Duodenal mucosa (tissue), 2 donors: ENCODE data around the gene XPO6.

Experiments used
- H3K27ac ChIP-seq: one replicate; pipeline ENCODE4 v1.7.0; 2013; ENCODE audit warnings: low read depth, low read length
- H3K27me3 ChIP-seq, 2 donors: one replicate each; pipeline ENCODE4 v1.7.0; 2013; ENCODE audit warnings: low read length in 2 of 2, control low read depth in 1 of 2; ENCODE audit not compliant: insufficient read depth in 2 of 2, control insufficient read depth in 1 of 2
- H3K36me3 ChIP-seq, 2 donors: one replicate each; pipeline ENCODE4 v1.7.0; 2013; ENCODE audit warnings: low read length in 2 of 2, control low read depth in 1 of 2; ENCODE audit not compliant: insufficient read depth in 2 of 2, control insufficient read depth in 1 of 2
- H3K4me1 ChIP-seq, 2 donors: one replicate each; pipeline ENCODE4 v1.7.0; 2013; ENCODE audit warnings: low read length in 2 of 2, control low read depth in 1 of 2; ENCODE audit not compliant: insufficient read depth in 2 of 2, control insufficient read depth in 1 of 2
- H3K4me3 ChIP-seq, 2 donors: one replicate each; pipeline ENCODE4 v1.7.0; 2013; ENCODE audit warnings: low read length in 2 of 2, low read depth in 1 of 2
- H3K9ac ChIP-seq, 2 donors: one replicate each; pipeline ENCODE4 v1.7.0; 2013; ENCODE audit warnings: low read length in 2 of 2, low read depth in 1 of 2
- H3K9me3 ChIP-seq, 2 donors: one replicate each; pipeline ENCODE4 v1.7.0; 2013; ENCODE audit warnings: low read length in 2 of 2, control low read depth in 1 of 2; ENCODE audit not compliant: control insufficient read depth in 1 of 2

Gene XPO6

DNA sequence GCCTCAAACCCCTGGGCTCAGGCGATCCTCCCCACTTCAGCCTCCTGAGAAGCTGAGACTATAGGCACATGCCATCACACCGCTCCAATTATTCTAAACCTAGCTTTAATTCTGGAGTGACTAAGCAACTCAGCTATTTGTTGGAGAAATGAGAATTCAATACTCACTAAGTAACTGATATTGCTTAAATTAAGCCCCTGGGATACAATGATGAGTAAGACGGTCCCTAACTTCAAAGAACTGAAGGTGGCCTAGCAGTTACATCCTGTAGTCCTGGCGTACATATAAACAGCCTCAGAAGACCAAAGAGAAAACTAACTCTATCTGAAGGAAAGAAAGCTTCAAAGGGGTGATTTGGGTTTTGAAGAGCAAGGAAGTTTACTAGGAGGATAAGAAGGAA is 25.0 kb downstream of the XPO6 start:
- Histone ChIP-seq H3K9ac (no peak overlapping the region), H3K36me3 (no peaks in the 10 kb centered on the region), H3K4me3 (peak overlapping the region in 1 of 2 donors; percentile 8), H3K4me1 (peaks cover 39 to 46% of the 10 kb centered on the region in 2 donors), H3K9me3 (no peaks in the 10 kb centered on the region), H3K27ac (no peak overlapping the region), H3K27me3 (no peaks in the 10 kb centered on the region)

DNA sequence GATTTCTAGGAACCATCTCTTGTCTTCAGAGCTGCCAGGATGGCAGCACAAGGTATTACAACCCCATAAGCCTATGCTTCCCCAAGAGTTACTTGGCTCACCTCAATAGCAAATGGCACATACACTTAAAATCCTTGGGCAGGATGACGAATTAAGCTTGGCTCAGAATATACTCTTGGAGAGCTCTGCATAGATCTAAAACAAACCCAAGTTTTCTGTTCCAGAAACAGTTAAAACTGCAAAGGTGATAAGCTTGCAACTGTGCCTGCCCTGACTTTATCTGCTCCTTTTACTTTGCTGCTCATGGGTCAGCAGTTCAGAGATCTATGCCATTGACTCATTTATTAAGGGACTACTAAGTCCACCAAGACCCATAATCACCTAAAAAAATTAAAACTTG is 26.1 kb downstream of the XPO6 start:
- Histone ChIP-seq H3K36me3 (no peaks in the 10 kb centered on the region), H3K4me3 (no peak overlapping the region), H3K9me3 (no peaks in the 10 kb centered on the region), H3K4me1 (peaks cover 45 to 53% of the 10 kb centered on the region in 2 donors), H3K9ac (no peak overlapping the region), H3K27ac (no peak overlapping the region), H3K27me3 (no peaks in the 10 kb centered on the region)

DNA sequence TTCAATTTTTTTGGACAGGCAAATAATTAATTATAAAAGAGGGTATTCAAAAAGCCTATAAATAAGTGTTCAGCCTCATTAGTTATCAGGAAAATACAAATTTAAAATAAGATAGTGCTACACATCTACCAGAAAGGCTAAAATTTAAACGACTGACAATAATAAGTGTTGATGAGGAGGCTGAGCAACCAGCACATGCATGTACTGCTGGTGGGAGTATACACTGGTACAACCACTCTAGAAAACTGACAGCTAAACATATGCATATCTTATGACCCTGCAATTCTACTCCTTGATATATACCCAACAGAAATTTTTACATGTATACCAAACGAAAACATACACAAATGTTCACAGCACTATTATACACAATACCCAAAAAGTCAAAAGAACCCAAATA is 27.1 kb downstream of the XPO6 start:
- H3K27ac ChIP-seq = no peak overlapping the region
- H3K9ac ChIP-seq = no peak overlapping the region
- H3K27me3 ChIP-seq = no peaks in the 10 kb centered on the region
- H3K9me3 ChIP-seq = no peaks in the 10 kb centered on the region
- H3K36me3 ChIP-seq = peaks cover 0 to under 1% of the 10 kb centered on the region in 2 donors
- H3K4me1 ChIP-seq = peaks cover 43 to 53% of the 10 kb centered on the region in 2 donors
- H3K4me3 ChIP-seq = no peak overlapping the region

DNA sequence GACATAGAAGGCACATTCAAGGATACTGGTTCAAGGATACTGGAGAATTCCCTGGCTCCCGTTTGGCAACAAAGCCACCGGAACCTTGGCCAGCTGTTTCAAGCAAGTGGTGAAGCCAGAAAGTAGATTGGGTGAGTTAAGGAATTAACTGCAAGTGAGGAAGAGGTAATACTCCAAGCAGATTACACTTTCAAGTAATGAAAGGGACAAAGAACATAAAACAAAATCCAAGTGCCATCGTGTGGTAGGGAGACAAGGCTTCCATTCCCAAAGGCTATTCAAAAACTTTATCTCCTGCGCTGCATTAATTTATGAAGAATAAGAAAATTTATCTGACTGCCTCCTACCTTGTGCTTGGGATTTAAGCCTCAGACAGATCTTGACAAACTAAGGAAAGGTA is 27.8 kb downstream of the XPO6 start:
- Histone ChIP-seq H3K27me3 (no peaks in the 10 kb centered on the region), H3K4me3 (no peak overlapping the region), H3K36me3 (peaks cover 3 to 4% of the 10 kb centered on the region in 2 donors), H3K27ac (no peak overlapping the region), H3K9me3 (no peaks in the 10 kb centered on the region), H3K4me1 (peaks cover 39 to 48% of the 10 kb centered on the region in 2 donors), H3K9ac (no peak overlapping the region)

DNA sequence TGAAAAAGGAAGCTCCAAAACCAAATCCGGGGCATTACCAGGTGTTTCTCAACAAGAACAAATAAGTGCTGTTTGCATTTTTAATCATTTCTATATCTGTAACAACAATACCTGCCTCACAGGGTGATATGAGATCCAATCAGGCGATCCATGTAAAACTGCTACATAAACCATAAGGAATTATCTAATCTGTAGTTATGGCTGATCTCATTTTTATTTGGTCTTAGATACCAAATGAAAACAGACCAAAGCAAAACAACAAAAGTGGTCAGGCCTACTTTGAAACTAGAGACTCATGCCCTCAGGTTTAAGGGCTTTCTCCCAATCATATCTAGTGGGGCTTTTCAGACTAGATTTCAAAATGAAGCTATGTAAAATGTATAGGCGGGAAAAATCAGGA is 28.3 kb downstream of the XPO6 start:
- Histone ChIP-seq H3K4me3 (no peak overlapping the region), H3K27me3 (no peaks in the 10 kb centered on the region), H3K9me3 (no peaks in the 10 kb centered on the region), H3K27ac (no peak overlapping the region), H3K9ac (no peak overlapping the region), H3K36me3 (peaks cover 3 to 4% of the 10 kb centered on the region in 2 donors), H3K4me1 (peaks cover 35 to 48% of the 10 kb centered on the region in 2 donors)

DNA sequence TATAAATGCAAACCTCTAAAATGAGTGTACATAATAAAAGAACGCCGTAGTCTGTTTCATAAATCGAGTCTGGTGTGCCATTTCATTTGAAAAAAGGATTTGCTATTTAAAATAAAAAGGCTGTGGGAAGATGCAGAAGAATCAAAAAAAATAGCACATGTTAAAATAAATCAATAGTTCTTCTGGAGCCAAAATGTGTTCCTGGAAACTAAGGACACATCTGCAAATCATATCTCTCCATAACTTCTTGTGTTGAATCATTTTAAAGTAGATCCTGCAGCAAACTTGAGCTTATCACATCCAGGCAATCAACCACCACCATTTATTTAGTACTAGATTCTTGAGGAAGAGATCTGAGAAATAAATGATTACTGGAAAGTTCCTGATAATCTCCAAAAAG is 29.0 kb downstream of the XPO6 start:
- Histone ChIP-seq H3K9ac (no peak overlapping the region), H3K27me3 (no peaks in the 10 kb centered on the region), H3K9me3 (no peaks in the 10 kb centered on the region), H3K27ac (no peak overlapping the region), H3K4me3 (no peak overlapping the region), H3K4me1 (peaks cover 34 to 44% of the 10 kb centered on the region in 2 donors), H3K36me3 (peaks cover 3 to 5% of the 10 kb centered on the region in 2 donors)

DNA sequence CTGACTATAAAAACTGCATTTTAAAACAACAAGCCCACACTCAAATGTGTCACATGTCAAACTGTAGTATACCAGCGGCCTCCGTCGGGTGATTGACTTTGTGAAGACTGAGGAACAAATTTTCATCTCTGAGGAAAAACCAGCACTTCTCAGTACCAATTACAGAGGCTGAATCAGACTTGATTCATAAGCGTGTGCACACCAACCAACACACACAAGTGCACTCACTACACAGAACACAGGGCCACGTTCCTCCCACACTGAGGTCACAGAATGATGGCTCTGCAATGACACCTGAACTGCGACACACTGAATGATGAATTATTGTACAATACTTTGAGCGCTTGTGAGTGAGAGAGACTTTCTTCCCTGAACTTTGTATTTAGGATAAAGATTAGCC is 29.6 kb downstream of the XPO6 start:
- no peak overlapping the region for H3K9ac ChIP-seq
- H3K36me3 ChIP-seq = peaks cover 6 to 10% of the 10 kb centered on the region in 2 donors
- H3K27ac ChIP-seq = no peak overlapping the region
- peaks cover 28 to 38% of the 10 kb centered on the region in 2 donors for H3K4me1 ChIP-seq
- no peaks in the 10 kb centered on the region for H3K27me3 ChIP-seq
- H3K9me3 ChIP-seq = no peaks in the 10 kb centered on the region
- no peak overlapping the region for H3K4me3 ChIP-seq

DNA sequence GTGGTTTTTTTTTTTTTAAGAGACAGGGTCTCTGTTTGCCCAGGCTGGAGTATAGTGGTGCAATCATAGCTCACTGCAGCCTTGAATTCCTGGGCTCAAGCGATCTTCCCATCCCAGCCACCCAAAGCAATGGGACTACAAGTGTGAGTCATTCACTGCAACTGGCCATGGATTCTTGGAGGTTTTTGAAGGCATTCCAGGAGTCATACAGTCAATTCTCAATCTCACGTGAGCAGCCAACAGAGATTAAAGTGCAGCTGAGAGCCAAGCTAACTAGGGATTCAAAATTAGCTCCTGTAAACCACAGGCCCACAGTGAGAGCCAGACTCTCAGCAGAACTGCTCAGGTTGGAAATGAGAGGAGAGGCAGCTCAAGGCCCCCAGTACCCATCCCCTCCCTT is 30.2 kb downstream of the XPO6 start:
- H3K27me3 ChIP-seq = no peaks in the 10 kb centered on the region
- no peak overlapping the region for H3K9ac ChIP-seq
- H3K4me1 ChIP-seq = peaks cover 23 to 36% of the 10 kb centered on the region in 2 donors
- no peaks in the 10 kb centered on the region for H3K9me3 ChIP-seq
- peaks cover 6 to 16% of the 10 kb centered on the region in 2 donors for H3K36me3 ChIP-seq
- H3K27ac ChIP-seq = no peak overlapping the region
- no peak overlapping the region for H3K4me3 ChIP-seq

DNA sequence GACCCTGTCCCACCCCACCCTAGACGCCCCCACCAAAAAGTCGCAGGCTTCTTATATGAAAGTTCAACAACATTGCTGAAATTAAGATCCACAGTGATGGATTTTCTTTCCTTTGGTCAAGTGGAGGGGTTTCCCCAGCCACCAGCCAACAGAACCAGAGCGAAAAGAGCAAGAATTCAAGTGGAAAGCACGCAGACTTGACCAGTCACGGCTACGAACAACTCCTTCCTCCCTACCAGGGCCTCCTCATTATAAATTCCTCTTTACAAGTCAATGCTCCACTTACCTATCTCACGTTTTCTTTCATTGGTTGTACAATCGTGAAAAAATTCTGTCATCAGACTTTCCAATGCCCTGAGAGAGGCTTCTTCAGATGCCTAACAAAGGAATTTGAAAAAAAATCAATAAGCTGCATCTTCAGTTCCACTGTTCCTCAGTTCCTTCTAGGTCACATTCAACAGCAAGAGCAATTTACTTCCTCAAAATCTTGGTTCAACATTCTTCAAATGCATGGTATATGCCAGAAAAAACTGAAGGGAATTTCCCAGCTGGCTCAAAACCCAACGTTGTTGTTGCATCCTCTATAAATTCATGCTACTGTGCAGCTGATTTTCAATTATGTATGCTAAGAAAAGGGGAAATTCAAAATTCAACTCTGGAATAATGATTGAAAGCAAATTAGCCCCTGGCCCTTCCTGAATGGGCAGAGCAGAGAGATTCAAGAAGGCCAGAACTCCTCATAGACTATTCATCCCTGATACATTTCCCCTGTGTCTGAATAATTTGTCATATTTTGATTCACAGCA is 30.9 kb downstream of the XPO6 start:
- Histone ChIP-seq H3K9me3 (no peaks in the 10 kb centered on the region), H3K27me3 (no peaks in the 10 kb centered on the region), H3K9ac (no peak overlapping the region), H3K36me3 (peaks cover 6 to 17% of the 10 kb centered on the region in 2 donors), H3K4me3 (no peak overlapping the region), H3K4me1 (peaks cover 21 to 36% of the 10 kb centered on the region in 2 donors), H3K27ac (no peak overlapping the region)

DNA sequence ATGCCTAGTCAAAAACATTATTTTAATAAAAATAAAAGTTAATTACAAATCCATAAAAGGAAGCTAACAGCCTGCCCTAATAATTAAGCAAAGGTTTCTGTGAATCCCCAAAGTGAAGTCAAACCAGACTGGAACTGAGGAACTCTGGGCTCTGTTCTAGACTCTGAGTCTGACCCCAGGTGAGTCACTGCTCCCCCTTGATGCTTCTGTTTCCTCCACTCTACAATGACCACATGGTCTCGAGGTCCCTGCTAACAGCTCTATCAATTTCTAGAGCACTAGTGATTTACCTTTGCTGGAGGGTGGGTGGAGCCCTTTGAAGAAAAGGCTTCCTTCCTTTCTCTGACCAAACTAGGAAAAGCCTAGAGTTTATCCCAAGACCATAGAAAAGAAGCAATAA is 32.4 kb downstream of the XPO6 start:
- no peaks in the 10 kb centered on the region for H3K9me3 ChIP-seq
- peaks cover 17 to 36% of the 10 kb centered on the region in 2 donors for H3K4me1 ChIP-seq
- H3K27me3 ChIP-seq = no peaks in the 10 kb centered on the region
- H3K9ac ChIP-seq = peak overlapping the region in 1 of 2 donors; percentile 2
- H3K27ac ChIP-seq = no peak overlapping the region
- H3K36me3 ChIP-seq = peaks cover 7 to 30% of the 10 kb centered on the region in 2 donors
- no peak overlapping the region for H3K4me3 ChIP-seq
